Sigmoid colon (tissue), 4 donors: Measurements from ENCODE around the gene PI4KA.

Source experiments
- EP300 ChIP-seq, 4 donors: sonication (generic); formaldehyde crosslinking; IDR thresholded peaks; one replicate each; pipeline ENCODE4 v1.6.1; 2017; ENCODE audit warnings: antibody characterized with exemption in 4 of 4
- POLR2A ChIP-seq, 2 donors: fragments of 450-650 bp; IDR thresholded peaks; one replicate each; pipeline ENCODE4 v1.6.1; 2016; ENCODE audit warnings: antibody characterized with exemption in 2 of 2, mild to moderate bottlenecking in 2 of 2, moderate library complexity in 2 of 2
- POLR2AphosphoS5 ChIP-seq, 4 donors: sonication (generic); formaldehyde crosslinking; IDR thresholded peaks; one replicate each; pipeline ENCODE4 v1.6.1; 2017; ENCODE audit warnings: antibody characterized with exemption in 4 of 4
- TF ChIP-seq, protein P1 (sequence below), 4 experiments: fragments of 450-650 bp in 3 of 4; fragments of 200-600 bp in 1 of 4; IDR thresholded peaks; one replicate each; pipeline ENCODE4 v1.5.1; 2016 to 2019; ENCODE audit warnings: antibody characterized with exemption in 4 of 4, mild to moderate bottlenecking in 3 of 4, moderate library complexity in 2 of 4

DNA sequence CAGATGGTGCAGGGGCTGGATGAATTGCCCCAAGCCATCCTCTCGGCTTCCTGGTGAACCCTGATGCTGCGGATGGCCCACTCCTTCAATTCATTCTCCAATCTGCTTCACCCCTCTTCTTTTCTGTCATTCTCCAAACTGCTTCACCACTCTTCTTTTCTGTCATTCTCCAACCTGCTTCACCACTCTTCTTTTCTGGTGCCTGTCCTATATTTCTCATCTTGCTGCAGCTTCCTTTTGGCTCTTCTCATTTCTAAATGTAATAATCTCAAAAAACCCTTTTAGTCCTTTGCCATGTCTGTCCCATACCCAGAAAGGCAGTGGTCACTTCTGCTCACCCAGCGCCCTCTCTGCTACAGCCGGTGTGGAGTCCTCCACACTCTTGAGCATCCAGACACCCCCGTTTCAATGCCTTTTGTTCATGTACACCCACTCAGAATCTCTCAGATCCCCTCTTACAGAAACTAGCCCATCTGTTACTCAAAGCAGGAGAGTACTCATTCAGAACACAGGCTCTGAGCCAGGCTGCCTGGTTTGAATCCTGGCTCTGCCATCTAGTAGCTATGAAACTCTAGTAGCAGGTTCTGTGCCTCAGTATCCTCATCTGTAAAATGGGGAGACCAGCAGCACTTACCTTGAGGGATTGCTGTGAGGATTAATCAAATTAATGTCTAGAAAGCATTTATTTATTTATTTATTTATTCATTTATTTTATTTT lies 69.8 kb downstream of the PI4KA start:
- TF ChIP-seq POLR2AphosphoS5 (IDR thresholded peaks at IDR 0.05) (no peak), POLR2A (IDR thresholded peaks at IDR 0.05) (no peak), EP300 (IDR thresholded peaks at IDR 0.05) (no peak)
- TF ChIP-seq, protein P1, sequence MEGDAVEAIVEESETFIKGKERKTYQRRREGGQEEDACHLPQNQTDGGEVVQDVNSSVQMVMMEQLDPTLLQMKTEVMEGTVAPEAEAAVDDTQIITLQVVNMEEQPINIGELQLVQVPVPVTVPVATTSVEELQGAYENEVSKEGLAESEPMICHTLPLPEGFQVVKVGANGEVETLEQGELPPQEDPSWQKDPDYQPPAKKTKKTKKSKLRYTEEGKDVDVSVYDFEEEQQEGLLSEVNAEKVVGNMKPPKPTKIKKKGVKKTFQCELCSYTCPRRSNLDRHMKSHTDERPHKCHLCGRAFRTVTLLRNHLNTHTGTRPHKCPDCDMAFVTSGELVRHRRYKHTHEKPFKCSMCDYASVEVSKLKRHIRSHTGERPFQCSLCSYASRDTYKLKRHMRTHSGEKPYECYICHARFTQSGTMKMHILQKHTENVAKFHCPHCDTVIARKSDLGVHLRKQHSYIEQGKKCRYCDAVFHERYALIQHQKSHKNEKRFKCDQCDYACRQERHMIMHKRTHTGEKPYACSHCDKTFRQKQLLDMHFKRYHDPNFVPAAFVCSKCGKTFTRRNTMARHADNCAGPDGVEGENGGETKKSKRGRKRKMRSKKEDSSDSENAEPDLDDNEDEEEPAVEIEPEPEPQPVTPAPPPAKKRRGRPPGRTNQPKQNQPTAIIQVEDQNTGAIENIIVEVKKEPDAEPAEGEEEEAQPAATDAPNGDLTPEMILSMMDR (IDR thresholded peaks at IDR 0.05) = no peak
